ENCODE results near the gene CEP44.

- TF ChIP-seq, protein P1, sequence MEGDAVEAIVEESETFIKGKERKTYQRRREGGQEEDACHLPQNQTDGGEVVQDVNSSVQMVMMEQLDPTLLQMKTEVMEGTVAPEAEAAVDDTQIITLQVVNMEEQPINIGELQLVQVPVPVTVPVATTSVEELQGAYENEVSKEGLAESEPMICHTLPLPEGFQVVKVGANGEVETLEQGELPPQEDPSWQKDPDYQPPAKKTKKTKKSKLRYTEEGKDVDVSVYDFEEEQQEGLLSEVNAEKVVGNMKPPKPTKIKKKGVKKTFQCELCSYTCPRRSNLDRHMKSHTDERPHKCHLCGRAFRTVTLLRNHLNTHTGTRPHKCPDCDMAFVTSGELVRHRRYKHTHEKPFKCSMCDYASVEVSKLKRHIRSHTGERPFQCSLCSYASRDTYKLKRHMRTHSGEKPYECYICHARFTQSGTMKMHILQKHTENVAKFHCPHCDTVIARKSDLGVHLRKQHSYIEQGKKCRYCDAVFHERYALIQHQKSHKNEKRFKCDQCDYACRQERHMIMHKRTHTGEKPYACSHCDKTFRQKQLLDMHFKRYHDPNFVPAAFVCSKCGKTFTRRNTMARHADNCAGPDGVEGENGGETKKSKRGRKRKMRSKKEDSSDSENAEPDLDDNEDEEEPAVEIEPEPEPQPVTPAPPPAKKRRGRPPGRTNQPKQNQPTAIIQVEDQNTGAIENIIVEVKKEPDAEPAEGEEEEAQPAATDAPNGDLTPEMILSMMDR (IDR thresholded peaks at IDR 0.05; ENCODE audit: insufficient read depth, low read depth, low read length) = no peak
- TF ChIP-seq EZH2 (IDR thresholded peaks at IDR 0.05; ENCODE audit: insufficient read depth, low read length) = no peak
These were observed 8.6 kb upstream of the CEP44 start for GRCh38 chr4:174275101-174275500.
